ENCODE data around the gene TPI1. TPM values are rescaled to one million over a fixed set of nuclear protein-coding genes. Genes with fewer than 3 reads are reported as not detected.

Gene TPI1
- total and polyA plus RNA-seq, 4 donors: 190 to 547 (median 396) TPM

DNA sequence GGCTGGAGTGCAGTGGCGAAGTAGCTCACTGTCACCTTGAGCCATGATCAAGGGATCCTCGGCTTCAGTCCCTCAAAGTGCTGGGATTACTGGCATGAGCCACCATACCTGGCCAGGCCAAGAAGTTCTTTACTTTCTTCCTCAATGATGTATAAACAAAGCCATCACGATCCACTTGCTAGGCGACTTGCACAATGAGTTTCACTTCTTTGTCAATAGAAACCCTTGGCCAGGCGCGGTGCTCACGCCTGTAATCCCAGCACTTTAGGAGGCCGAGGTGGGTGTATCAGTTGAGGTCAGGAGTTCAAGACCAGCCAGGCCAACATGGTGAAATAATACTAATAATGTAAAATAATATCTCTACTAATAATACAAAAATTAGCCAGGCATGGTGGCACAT lies 20.1 kb downstream of the TPI1 start:
- Histone ChIP-seq H3K9ac (ENCODE audit: low read depth in 1 of 2, low read length in 2 of 2) (no peak overlapping the region), H3K9me3 (ENCODE audit: control insufficient read depth in 4 of 4, low read length in 3 of 4) (no peaks in the 10 kb centered on the region), H3K36me3 (ENCODE audit: control insufficient read depth in 4 of 4, insufficient read depth in 3 of 4, low read depth in 1 of 4, low read length in 3 of 4) (peaks cover 0 to 7% (median 3%) of the 10 kb centered on the region in 4 donors), H3K27me3 (ENCODE audit: control insufficient read depth in 4 of 4, insufficient read depth in 4 of 4, low read length in 3 of 4) (no peaks in the 10 kb centered on the region), H3K4me1 (ENCODE audit: control insufficient read depth in 4 of 4, insufficient read depth in 4 of 4, low read length in 3 of 4) (peaks cover 2 to 14% (median 8%) of the 10 kb centered on the region in 4 donors), H3K4me3 (ENCODE audit: low read depth in 1 of 3, low read length in 3 of 3) (no peak overlapping the region), H3K27ac (ENCODE audit: low read depth in 1 of 2, low read length in 2 of 2) (no peak overlapping the region)
- TF ChIP-seq TAF1 (conservative IDR thresholded peaks at IDR 0.05) (no peak), HNF4G (IDR thresholded peaks at IDR 0.05) (no peak), GABPA (IDR thresholded peaks at IDR 0.05 in 1 of 2, conservative IDR thresholded peaks at IDR 0.05 in 1 of 2) (no peak), FOXA2 (IDR thresholded peaks at IDR 0.05) (no peak), RXRA (IDR thresholded peaks at IDR 0.05) (no peak), SP1 (IDR thresholded peaks at IDR 0.05) (no peak), NR2F2 (IDR thresholded peaks at IDR 0.05) (no peak), YY1 (IDR thresholded peaks at IDR 0.05) (no peak), HNF4A (conservative IDR thresholded peaks at IDR 0.05) (no peak), FOXA1 (IDR thresholded peaks at IDR 0.05) (no peak), RAD21 (IDR thresholded peaks at IDR 0.05) (no peak), JUND (IDR thresholded peaks at IDR 0.05) (no peak)
- TF ChIP-seq, protein P1, sequence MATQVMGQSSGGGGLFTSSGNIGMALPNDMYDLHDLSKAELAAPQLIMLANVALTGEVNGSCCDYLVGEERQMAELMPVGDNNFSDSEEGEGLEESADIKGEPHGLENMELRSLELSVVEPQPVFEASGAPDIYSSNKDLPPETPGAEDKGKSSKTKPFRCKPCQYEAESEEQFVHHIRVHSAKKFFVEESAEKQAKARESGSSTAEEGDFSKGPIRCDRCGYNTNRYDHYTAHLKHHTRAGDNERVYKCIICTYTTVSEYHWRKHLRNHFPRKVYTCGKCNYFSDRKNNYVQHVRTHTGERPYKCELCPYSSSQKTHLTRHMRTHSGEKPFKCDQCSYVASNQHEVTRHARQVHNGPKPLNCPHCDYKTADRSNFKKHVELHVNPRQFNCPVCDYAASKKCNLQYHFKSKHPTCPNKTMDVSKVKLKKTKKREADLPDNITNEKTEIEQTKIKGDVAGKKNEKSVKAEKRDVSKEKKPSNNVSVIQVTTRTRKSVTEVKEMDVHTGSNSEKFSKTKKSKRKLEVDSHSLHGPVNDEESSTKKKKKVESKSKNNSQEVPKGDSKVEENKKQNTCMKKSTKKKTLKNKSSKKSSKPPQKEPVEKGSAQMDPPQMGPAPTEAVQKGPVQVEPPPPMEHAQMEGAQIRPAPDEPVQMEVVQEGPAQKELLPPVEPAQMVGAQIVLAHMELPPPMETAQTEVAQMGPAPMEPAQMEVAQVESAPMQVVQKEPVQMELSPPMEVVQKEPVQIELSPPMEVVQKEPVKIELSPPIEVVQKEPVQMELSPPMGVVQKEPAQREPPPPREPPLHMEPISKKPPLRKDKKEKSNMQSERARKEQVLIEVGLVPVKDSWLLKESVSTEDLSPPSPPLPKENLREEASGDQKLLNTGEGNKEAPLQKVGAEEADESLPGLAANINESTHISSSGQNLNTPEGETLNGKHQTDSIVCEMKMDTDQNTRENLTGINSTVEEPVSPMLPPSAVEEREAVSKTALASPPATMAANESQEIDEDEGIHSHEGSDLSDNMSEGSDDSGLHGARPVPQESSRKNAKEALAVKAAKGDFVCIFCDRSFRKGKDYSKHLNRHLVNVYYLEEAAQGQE (IDR thresholded peaks at IDR 0.05): no peak
- TF ChIP-seq, protein P2, sequence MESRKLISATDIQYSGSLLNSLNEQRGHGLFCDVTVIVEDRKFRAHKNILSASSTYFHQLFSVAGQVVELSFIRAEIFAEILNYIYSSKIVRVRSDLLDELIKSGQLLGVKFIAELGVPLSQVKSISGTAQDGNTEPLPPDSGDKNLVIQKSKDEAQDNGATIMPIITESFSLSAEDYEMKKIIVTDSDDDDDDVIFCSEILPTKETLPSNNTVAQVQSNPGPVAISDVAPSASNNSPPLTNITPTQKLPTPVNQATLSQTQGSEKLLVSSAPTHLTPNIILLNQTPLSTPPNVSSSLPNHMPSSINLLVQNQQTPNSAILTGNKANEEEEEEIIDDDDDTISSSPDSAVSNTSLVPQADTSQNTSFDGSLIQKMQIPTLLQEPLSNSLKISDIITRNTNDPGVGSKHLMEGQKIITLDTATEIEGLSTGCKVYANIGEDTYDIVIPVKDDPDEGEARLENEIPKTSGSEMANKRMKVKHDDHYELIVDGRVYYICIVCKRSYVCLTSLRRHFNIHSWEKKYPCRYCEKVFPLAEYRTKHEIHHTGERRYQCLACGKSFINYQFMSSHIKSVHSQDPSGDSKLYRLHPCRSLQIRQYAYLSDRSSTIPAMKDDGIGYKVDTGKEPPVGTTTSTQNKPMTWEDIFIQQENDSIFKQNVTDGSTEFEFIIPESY (IDR thresholded peaks at IDR 0.05): no peak
- TF ChIP-seq, protein P3, sequence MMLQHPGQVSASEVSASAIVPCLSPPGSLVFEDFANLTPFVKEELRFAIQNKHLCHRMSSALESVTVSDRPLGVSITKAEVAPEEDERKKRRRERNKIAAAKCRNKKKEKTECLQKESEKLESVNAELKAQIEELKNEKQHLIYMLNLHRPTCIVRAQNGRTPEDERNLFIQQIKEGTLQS (IDR thresholded peaks at IDR 0.05): no peak
- TF ChIP-seq, protein P4, sequence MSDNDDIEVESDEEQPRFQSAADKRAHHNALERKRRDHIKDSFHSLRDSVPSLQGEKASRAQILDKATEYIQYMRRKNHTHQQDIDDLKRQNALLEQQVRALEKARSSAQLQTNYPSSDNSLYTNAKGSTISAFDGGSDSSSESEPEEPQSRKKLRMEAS (IDR thresholded peaks at IDR 0.05): no peak
- TF ChIP-seq, protein P5, sequence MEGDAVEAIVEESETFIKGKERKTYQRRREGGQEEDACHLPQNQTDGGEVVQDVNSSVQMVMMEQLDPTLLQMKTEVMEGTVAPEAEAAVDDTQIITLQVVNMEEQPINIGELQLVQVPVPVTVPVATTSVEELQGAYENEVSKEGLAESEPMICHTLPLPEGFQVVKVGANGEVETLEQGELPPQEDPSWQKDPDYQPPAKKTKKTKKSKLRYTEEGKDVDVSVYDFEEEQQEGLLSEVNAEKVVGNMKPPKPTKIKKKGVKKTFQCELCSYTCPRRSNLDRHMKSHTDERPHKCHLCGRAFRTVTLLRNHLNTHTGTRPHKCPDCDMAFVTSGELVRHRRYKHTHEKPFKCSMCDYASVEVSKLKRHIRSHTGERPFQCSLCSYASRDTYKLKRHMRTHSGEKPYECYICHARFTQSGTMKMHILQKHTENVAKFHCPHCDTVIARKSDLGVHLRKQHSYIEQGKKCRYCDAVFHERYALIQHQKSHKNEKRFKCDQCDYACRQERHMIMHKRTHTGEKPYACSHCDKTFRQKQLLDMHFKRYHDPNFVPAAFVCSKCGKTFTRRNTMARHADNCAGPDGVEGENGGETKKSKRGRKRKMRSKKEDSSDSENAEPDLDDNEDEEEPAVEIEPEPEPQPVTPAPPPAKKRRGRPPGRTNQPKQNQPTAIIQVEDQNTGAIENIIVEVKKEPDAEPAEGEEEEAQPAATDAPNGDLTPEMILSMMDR (IDR thresholded peaks at IDR 0.05; ENCODE audit: low read depth, low read length, missing input control): no peak
- DNase-seq (ENCODE audit: low spot score): no peak
- WGBS: 61% methylated on average over 8 of the region's 8 CpGs

Measured in liver (tissue), 9 donors.